A673 (cell line): Measurements from ENCODE around the gene PDE4B. TPM values are rescaled to one million over a fixed set of nuclear protein-coding genes. Genes with fewer than 3 reads are reported as not detected.

ENCODE experiments used
- BruUV-seq: library from RNA; stranded (reverse); fragments of 400-500 nt; replicated peaks from 2 replicates; lab custom pipeline; 2021; lab: Mats Ljungman, UMichigan
- CTCF ChIA-PET: fragments of 300-600 bp; sonication (Branson Sonifier 250); formaldehyde crosslinking; loops from one replicate; lab custom pipeline; 2022; ENCODE audit warnings: antibody characterized with exemption; lab: Charles Lee
- POLR2A ChIA-PET: fragments of 300-600 bp; sonication (Branson Sonifier 250); formaldehyde crosslinking; loops from one replicate; lab custom pipeline; 2022; ENCODE audit warnings: antibody characterized with exemption; ENCODE audit not compliant: low non-redundant PET; lab: Charles Lee
- DNase-seq: peaks from one replicate; pipeline ENCODE4 v3.0.0-alpha.2; 2015; ENCODE audit warnings: low spot score
- H3K27ac ChIP-seq: fragments of 200-600 bp; sonication (generic); 2 replicates; pipeline ENCODE4 v1.5.1; 2016; ENCODE audit warnings: mixed run types, low read depth, mild to moderate bottlenecking, mixed read lengths, antibody characterized with exemption, low read length; ENCODE audit not compliant: poor library complexity, severe bottlenecking
- H3K27me3 ChIP-seq: fragments of 200-600 bp; sonication (generic); replicated peaks from 2 replicates; pipeline ENCODE4 v1.6.1; 2017; ENCODE audit warnings: mixed run types, low read depth, mild to moderate bottlenecking, mixed read lengths, antibody characterized with exemption, low read length; ENCODE audit not compliant: insufficient read depth, poor library complexity
- H3K36me3 ChIP-seq: fragments of 200-600 bp; sonication (generic); 2 replicates; pipeline ENCODE4 v1.6.1; 2016; ENCODE audit warnings: mixed run types, mild to moderate bottlenecking, mixed read lengths, antibody characterized with exemption, low read length; ENCODE audit not compliant: insufficient read depth, poor library complexity, severe bottlenecking
- H3K4me1 ChIP-seq: fragments of 200-600 bp; sonication (generic); 2 replicates; pipeline ENCODE4 v1.6.1; 2017; ENCODE audit warnings: mixed run types, mild to moderate bottlenecking, mixed read lengths, antibody characterized with exemption, low read length; ENCODE audit not compliant: insufficient read depth, poor library complexity, severe bottlenecking
- H3K4me3 ChIP-seq: fragments of 200-600 bp; sonication (generic); 2 replicates; pipeline ENCODE4 v1.5.1; 2016; ENCODE audit warnings: low read depth, mixed run types, mild to moderate bottlenecking, mixed read lengths, low read length; ENCODE audit not compliant: poor library complexity, severe bottlenecking
- H3K9me3 ChIP-seq: fragments of 200-600 bp; sonication (generic); 2 replicates; pipeline ENCODE4 v1.6.1; 2016; ENCODE audit warnings: mixed run types, low read depth, mild to moderate bottlenecking, mixed read lengths, antibody characterized with exemption, low read length; ENCODE audit not compliant: poor library complexity, severe bottlenecking
- CTCF ChIP-seq: fragments of 300-800, 200-600 bp; sonication (generic); conservative IDR thresholded peaks from 2 replicates; pipeline ENCODE4 v1.5.1; 2017; ENCODE audit warnings: low read depth, mild to moderate bottlenecking, antibody characterized with exemption, low read length, moderate library complexity, mixed read lengths
- EZH2 ChIP-seq: fragments of 200-600 bp; sonication (generic); IDR thresholded peaks from 2 replicates; pipeline ENCODE4 v1.6.1; 2017; ENCODE audit warnings: borderline replicate concordance, low read depth, mild to moderate bottlenecking, mixed read lengths, antibody characterized with exemption, low read length; ENCODE audit not compliant: poor library complexity, severe bottlenecking
- intact Hi-C: fragments of 100-400 bp; cut with micrococcal nuclease; formaldehyde crosslinking; loops from one replicate; pipeline ENCODE4 v1.10.0; 2022; ENCODE audit not compliant: unreplicated experiment
- total RNA-seq: library from RNA; stranded (reverse); gene quantifications from 2 replicates; pipeline ENCODE4 v1.2.3, GENCODE V29; 2021

The PDE4B gene
- total RNA-seq, 1 experiment from 2014 or later = 20.0 TPM

DNA sequence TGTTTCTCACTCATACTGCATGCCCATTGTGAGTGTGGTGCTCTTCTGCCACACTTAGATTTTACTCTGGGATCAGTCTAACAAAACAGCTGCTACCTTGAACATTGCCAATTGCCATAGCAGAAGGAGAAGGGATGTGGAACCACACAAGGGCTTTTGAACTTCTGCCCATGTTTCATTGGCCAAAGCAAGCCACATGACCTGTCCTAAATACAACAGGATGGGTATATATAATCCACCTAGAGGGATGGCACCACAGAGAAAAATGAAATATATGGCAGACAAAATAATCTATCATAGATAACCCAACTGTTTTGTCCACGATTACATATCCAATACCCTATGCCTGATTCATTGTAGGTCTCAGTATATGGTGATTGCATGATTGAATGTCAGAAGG lies 26.3 kb downstream of the PDE4B start:
- intact Hi-C loops = no loop called here
- Histone ChIP-seq H3K4me1 (no peaks in the 10 kb centered on the region), H3K27ac (no peak overlapping the region), H3K27me3 (no peaks in the 10 kb centered on the region), H3K9me3 (no peaks in the 10 kb centered on the region), H3K4me3 (no peak overlapping the region), H3K36me3 (no peaks in the 10 kb centered on the region)
- ChIA-PET POLR2A (no interaction called here), CTCF (no interaction called here)
- no peak for TF ChIP-seq CTCF
- DNase-seq = no peak
- BruUV-seq = no TSS peak

DNA sequence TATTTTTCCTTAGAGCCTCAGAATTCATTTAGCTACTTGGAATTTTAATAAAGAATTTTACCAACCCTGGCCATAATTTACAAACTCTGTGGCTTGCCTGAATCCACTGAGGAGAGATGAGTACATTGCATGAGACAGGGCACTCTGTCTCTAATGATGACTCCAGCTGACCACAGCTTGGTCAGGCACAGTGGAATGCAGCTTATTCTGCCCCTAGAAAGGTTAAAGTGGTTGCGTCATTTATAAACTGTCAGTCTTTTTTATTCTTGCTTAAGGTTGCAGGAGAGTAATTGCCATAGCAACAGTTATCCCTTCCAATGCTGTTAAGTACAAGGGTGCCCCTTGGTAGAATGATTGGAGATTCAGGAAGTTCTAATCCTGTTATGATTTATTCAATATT lies 28.3 kb downstream of the PDE4B start:
- BruUV-seq = no TSS peak
- intact Hi-C loops = no loop called here

GRCh38 chr1:65821386-65821785 lies 28.7 kb downstream of the PDE4B start:
- no peaks in the 10 kb centered on the region for H3K4me1 ChIP-seq
- intact Hi-C loops = no loop called here
- H3K36me3 ChIP-seq = no peaks in the 10 kb centered on the region
- POLR2A ChIA-PET = no interaction called here
- no peaks in the 10 kb centered on the region for H3K9me3 ChIP-seq
- no peak for TF ChIP-seq EZH2
- CTCF ChIA-PET = no interaction called here
- no peak for DNase-seq
- H3K27ac ChIP-seq = no peak overlapping the region
- no TSS peak for BruUV-seq
- H3K27me3 ChIP-seq = no peaks in the 10 kb centered on the region
- no peak overlapping the region for H3K4me3 ChIP-seq

More for the DNA sequence above, 28.3 kb downstream of the PDE4B start:
- ChIA-PET CTCF (no interaction called here), POLR2A (no interaction called here)
- TF ChIP-seq EZH2 = no peak
- no peak for TF ChIP-seq CTCF
- Histone ChIP-seq H3K27me3 (no peaks in the 10 kb centered on the region), H3K27ac (no peak overlapping the region), H3K4me1 (no peaks in the 10 kb centered on the region), H3K4me3 (no peak overlapping the region), H3K9me3 (no peaks in the 10 kb centered on the region), H3K36me3 (no peaks in the 10 kb centered on the region)
- no peak for DNase-seq

DNA sequence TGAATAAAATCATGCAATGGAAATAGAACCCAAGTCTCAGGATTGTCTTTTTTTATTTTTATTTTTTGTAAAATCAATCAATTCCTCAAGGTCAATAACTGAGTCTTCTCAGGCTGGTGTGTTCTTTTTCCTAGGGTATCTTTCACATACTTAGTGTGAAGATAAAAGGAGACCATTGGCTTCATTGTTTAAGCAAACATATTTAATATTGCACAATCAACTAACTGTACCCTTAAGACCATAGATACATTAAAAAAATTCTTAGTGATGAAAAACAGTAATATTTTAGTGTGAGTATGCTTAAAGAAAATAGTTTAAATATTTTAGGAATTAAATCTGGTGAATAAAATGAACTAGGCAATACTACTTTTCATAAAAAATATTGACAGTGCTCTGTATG lies 31.4 kb downstream of the PDE4B start:
- DNase-seq = no peak
- no peaks in the 10 kb centered on the region for H3K4me1 ChIP-seq
- CTCF ChIA-PET = no interaction called here
- H3K36me3 ChIP-seq = no peaks in the 10 kb centered on the region
- POLR2A ChIA-PET = no interaction called here
- no peaks in the 10 kb centered on the region for H3K27me3 ChIP-seq
- H3K4me3 ChIP-seq = no peak overlapping the region
- H3K9me3 ChIP-seq = no peaks in the 10 kb centered on the region
- no TSS peak for BruUV-seq
- no peak overlapping the region for H3K27ac ChIP-seq
- no peak for TF ChIP-seq EZH2
- no peak for TF ChIP-seq CTCF
- intact Hi-C loops = no loop called here
